Naive thymus-derived CD4-positive, alpha-beta T cell (primary cell): ENCODE measurements around the gene DMD. TPM values are rescaled to one million over a fixed set of nuclear protein-coding genes. Genes with fewer than 3 reads are reported as not detected.

Experiments used
- ATAC-seq: fragments of 150-1000 bp; cut with Tn5 transposase; 2 replicates; pipeline ENCODE4 v1.10.0; 2021; ENCODE audit warnings: mild to moderate bottlenecking, moderate library complexity
- CTCF ChIA-PET: fragments of 350-600 bp; sonication (Branson Sonifier 250); formaldehyde crosslinking; loops from one replicate; lab custom pipeline; 2021; ENCODE audit warnings: antibody characterized with exemption; lab: Charles Lee
- POLR2A ChIA-PET: fragments of 350-600 bp; sonication (Branson Sonifier 250); formaldehyde crosslinking; loops from one replicate; lab custom pipeline; 2021; ENCODE audit warnings: antibody characterized with exemption, inconsistent platforms; lab: Charles Lee
- DNase-seq, 9 donors: peaks; one replicate each; pipeline versions ENCODE4 v3.0.0 to v3.0.0-alpha.2; 2020 to 2022; ENCODE audit warnings: mixed read lengths in 1 of 9
- H3K27ac ChIP-seq: one replicate; pipeline ENCODE4 v1.7.0; 2013; ENCODE audit warnings: mild to moderate bottlenecking, low read depth, low read length, moderate library complexity
- H3K27me3 ChIP-seq, 2 donors: one replicate each; pipeline ENCODE4 v1.7.0; 2013; ENCODE audit warnings: low read length in 2 of 2, mild to moderate bottlenecking in 2 of 2, moderate library complexity in 2 of 2; ENCODE audit not compliant: control insufficient read depth in 2 of 2, insufficient read depth in 2 of 2
- H3K36me3 ChIP-seq, 3 experiments: 1 replicate in 2 of 3; 2 replicates in 1 of 3; pipeline ENCODE4 v1.7.0; 2013; ENCODE audit warnings: low read length in 3 of 3, mild to moderate bottlenecking in 3 of 3, moderate library complexity in 1 of 3; ENCODE audit not compliant: insufficient read depth in 3 of 3, control insufficient read depth in 2 of 3
- H3K4me1 ChIP-seq, 2 donors: one replicate each; pipeline ENCODE4 v1.7.0; 2013; ENCODE audit warnings: low read length in 2 of 2, mild to moderate bottlenecking in 2 of 2, moderate library complexity in 1 of 2; ENCODE audit not compliant: control insufficient read depth in 2 of 2, insufficient read depth in 2 of 2
- H3K4me3 ChIP-seq: 2 replicates; pipeline ENCODE4 v1.7.0; 2013; ENCODE audit warnings: mild to moderate bottlenecking, low read length
- H3K9me3 ChIP-seq, 3 experiments: 1 replicate in 2 of 3; 2 replicates in 1 of 3; pipeline ENCODE4 v1.7.0; 2013; ENCODE audit warnings: low read length in 3 of 3; ENCODE audit not compliant: control insufficient read depth in 2 of 3
- H3K27ac Mint-ChIP-seq, 9 donors: one replicate each; pipeline ENCODE4 v1.8.0; 2020 to 2022; ENCODE audit warnings: mixed read lengths in 9 of 9, mild to moderate bottlenecking in 8 of 9, moderate library complexity in 5 of 9, inconsistent platforms in 2 of 9
- H3K27me3 Mint-ChIP-seq, 5 donors: one replicate each; pipeline ENCODE4 v1.8.0; 2021 to 2022; ENCODE audit warnings: mixed read lengths in 5 of 5, mild to moderate bottlenecking in 1 of 5
- H3K36me3 Mint-ChIP-seq, 5 donors: one replicate each; pipeline ENCODE4 v1.8.0; 2020 to 2022; ENCODE audit warnings: mixed read lengths in 5 of 5, mild to moderate bottlenecking in 3 of 5, inconsistent platforms in 1 of 5
- H3K4me1 Mint-ChIP-seq, 7 donors: one replicate each; pipeline ENCODE4 v1.8.0; 2020 to 2022; ENCODE audit warnings: mixed read lengths in 7 of 7, mild to moderate bottlenecking in 3 of 7, inconsistent platforms in 1 of 7
- H3K4me3 Mint-ChIP-seq, 10 donors: one replicate each; pipeline ENCODE4 v1.8.0; 2020 to 2022; ENCODE audit warnings: mild to moderate bottlenecking in 10 of 10, mixed read lengths in 10 of 10, moderate library complexity in 6 of 10, inconsistent platforms in 2 of 10
- H3K9me3 Mint-ChIP-seq, 11 donors: one replicate each; pipeline ENCODE4 v1.8.0; 2020 to 2022; ENCODE audit warnings: mixed read lengths in 11 of 11, mild to moderate bottlenecking in 4 of 11, inconsistent platforms in 1 of 11, moderate library complexity in 1 of 11
- intact Hi-C, 2 donors: fragments of 100-400 bp; cut with micrococcal nuclease; formaldehyde crosslinking; loops; one replicate each; pipeline ENCODE4 v1.15.1; 2023
- polyA plus RNA-seq, 2 donors: library from polyadenylated mRNA; unstranded; fragments of 300-500 nt; fragmentation: Illumina TruSeq; gene quantifications; one replicate each; pipeline ENCODE4 v1.2.3, GENCODE V29; 2021
- total RNA-seq, 6 experiments: library from RNA in 5 of 6; stranded (reverse) in 5 of 6; gene quantifications; 1 replicate in 5 of 6; 2 replicates in 1 of 6; pipeline ENCODE4 v1.2.3 and lab custom pipeline; 2021 to 2026

The DMD gene
- total and polyA plus RNA-seq, 7 experiments from 2014 or later, result 0.02 to 4.9 (median 0.28) TPM; not detected in 3

GRCh38 chrX:31819455-31819854 lies 1391.9 kb downstream of the DMD start:
- H3K27ac ChIP-seq, result no peak overlapping the region
- DNase-seq (no peak), ATAC-seq (no peak)
- POLR2A ChIA-PET, result no interaction called here
- Mint-ChIP-seq H3K36me3 (no peaks in the 10 kb centered on the region), H3K27ac (no peak overlapping the region), H3K4me1 (no peaks in the 10 kb centered on the region), H3K4me3 (no peak overlapping the region), H3K27me3 (no peaks in the 10 kb centered on the region), H3K9me3 (peaks cover 0 to 5% (median 0%) of the 10 kb centered on the region in 11 donors)
- no peaks in the 10 kb centered on the region for H3K9me3 ChIP-seq
- no peak overlapping the region for H3K4me3 ChIP-seq
- intact Hi-C loops, result no loop called here
- no peaks in the 10 kb centered on the region for H3K36me3 ChIP-seq
- no peaks in the 10 kb centered on the region for H3K27me3 ChIP-seq
- CTCF ChIA-PET, result no interaction called here
- no peaks in the 10 kb centered on the region for H3K4me1 ChIP-seq

- intact Hi-C loops, result no loop called here
These were observed 1400.2 kb downstream of the DMD start for GRCh38 chrX:31811106-31811505.

DNA sequence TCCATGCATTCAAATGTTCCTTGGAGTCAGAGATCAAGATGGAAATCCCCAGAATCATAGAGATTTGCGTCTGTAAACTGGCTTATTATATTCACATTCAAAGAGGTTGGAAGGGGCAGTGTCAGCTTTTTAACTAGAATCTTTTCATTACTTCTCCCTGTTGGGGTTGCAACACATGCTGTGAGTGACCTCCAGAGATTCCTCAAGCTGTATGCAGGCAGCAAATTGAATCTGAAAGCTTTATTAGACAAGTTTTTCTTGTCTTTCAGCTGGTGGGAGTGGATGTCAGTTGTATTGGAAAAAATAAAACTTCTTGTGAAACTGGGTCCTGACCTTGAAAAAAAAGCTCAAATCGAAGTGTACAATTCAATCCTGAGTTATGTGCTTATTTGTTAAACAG lies 1403.0 kb downstream of the DMD start:
- no peaks in the 10 kb centered on the region for H3K27me3 ChIP-seq
- no peak overlapping the region for H3K4me3 Mint-ChIP-seq
- no peaks in the 10 kb centered on the region for H3K36me3 Mint-ChIP-seq
- peaks cover 0 to 10% (median 0%) of the 10 kb centered on the region in 11 donors for H3K9me3 Mint-ChIP-seq
- no peaks in the 10 kb centered on the region for H3K36me3 ChIP-seq
- H3K9me3 ChIP-seq, result no peaks in the 10 kb centered on the region
- no peaks in the 10 kb centered on the region for H3K27me3 Mint-ChIP-seq
- ChIA-PET POLR2A (no interaction called here), CTCF (no interaction called here)
- no peak overlapping the region for H3K4me3 ChIP-seq
- H3K27ac ChIP-seq, result no peak overlapping the region
- H3K4me1 ChIP-seq, result no peaks in the 10 kb centered on the region
- H3K27ac Mint-ChIP-seq, result no peak overlapping the region
- no peak for DNase-seq
- intact Hi-C loops, result no loop called here
- no peaks in the 10 kb centered on the region for H3K4me1 Mint-ChIP-seq
- no peak for ATAC-seq

More at GRCh38 chrX:31811106-31811505, 1400.2 kb downstream of the DMD start:
- Mint-ChIP-seq H3K36me3 (no peaks in the 10 kb centered on the region), H3K4me1 (no peaks in the 10 kb centered on the region), H3K4me3 (no peak overlapping the region), H3K27ac (no peak overlapping the region), H3K9me3 (peaks cover 0 to 4% (median 0%) of the 10 kb centered on the region in 11 donors), H3K27me3 (no peaks in the 10 kb centered on the region)
- Histone ChIP-seq H3K4me1 (no peaks in the 10 kb centered on the region), H3K4me3 (no peak overlapping the region), H3K27me3 (no peaks in the 10 kb centered on the region), H3K36me3 (no peaks in the 10 kb centered on the region), H3K27ac (no peak overlapping the region), H3K9me3 (no peaks in the 10 kb centered on the region)
- DNase-seq (no peak), ATAC-seq (no peak)
- ChIA-PET CTCF (no interaction called here), POLR2A (no interaction called here)

DNA sequence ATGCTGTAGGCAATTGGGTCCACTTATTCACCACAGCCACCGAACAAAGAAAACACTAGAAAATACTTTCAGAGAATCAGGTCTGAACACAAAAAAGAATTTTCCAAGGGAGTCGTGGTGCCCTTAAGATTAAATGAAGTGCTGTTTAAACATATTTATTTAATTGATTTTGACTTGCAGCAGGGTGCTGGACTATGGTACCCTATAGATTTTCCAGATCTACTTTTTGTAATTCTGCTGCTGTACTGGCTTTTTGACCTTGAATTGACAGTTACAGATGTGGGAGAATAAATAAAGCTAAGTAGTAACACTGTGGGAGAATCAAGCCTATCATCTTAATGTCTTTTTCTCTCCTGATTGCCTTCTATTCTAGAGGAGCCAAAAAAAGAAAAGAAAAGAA lies 1404.2 kb downstream of the DMD start:
- no peaks in the 10 kb centered on the region for H3K27me3 Mint-ChIP-seq
- ChIA-PET POLR2A (no interaction called here), CTCF (no interaction called here)
- intact Hi-C loops, result no loop called here
- Histone ChIP-seq H3K27me3 (no peaks in the 10 kb centered on the region), H3K4me1 (no peaks in the 10 kb centered on the region), H3K27ac (no peak overlapping the region), H3K9me3 (no peaks in the 10 kb centered on the region), H3K4me3 (no peak overlapping the region), H3K36me3 (no peaks in the 10 kb centered on the region)
- no peak overlapping the region for H3K4me3 Mint-ChIP-seq
- ATAC-seq (no peak), DNase-seq (no peak)
- H3K36me3 Mint-ChIP-seq, result no peaks in the 10 kb centered on the region
- H3K9me3 Mint-ChIP-seq, result peaks cover 0 to 10% (median 0%) of the 10 kb centered on the region in 11 donors
- H3K4me1 Mint-ChIP-seq, result no peaks in the 10 kb centered on the region
- H3K27ac Mint-ChIP-seq, result no peak overlapping the region

- Histone ChIP-seq H3K9me3 (no peaks in the 10 kb centered on the region), H3K36me3 (no peaks in the 10 kb centered on the region), H3K4me3 (no peak overlapping the region), H3K4me1 (no peaks in the 10 kb centered on the region), H3K27ac (no peak overlapping the region), H3K27me3 (no peaks in the 10 kb centered on the region)
- CTCF ChIA-PET, result no interaction called here
- intact Hi-C loops, result no loop called here
- H3K4me3 Mint-ChIP-seq, result no peak overlapping the region
- H3K4me1 Mint-ChIP-seq, result no peaks in the 10 kb centered on the region
- peaks cover 0 to 10% (median 0%) of the 10 kb centered on the region in 11 donors for H3K9me3 Mint-ChIP-seq
- DNase-seq (no peak), ATAC-seq (no peak)
- no peaks in the 10 kb centered on the region for H3K27me3 Mint-ChIP-seq
- no peaks in the 10 kb centered on the region for H3K36me3 Mint-ChIP-seq
- POLR2A ChIA-PET, result no interaction called here
- no peak overlapping the region for H3K27ac Mint-ChIP-seq
These were observed 1405.6 kb downstream of the DMD start for GRCh38 chrX:31805781-31806180.

DNA sequence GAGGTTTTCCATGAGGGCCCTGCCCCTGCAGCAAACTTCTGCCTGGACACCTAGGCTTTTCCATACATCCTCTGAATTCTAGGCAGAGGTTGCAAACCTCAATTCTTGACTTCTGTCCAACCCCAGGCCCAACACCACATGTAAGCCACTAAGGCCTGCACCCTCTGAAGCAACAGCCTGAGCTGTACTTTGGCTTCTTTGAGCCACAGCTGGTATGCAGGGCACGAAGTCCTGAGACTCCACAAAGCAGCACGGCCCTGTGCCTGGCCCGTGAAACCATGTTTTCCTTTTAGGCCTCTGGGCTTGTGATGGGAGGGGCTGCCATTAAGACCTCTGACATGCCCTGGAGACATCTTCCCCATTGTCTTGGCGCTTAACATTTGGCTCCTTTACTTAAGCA lies 1411.1 kb downstream of the DMD start:
- peaks cover 0 to 14% (median 3%) of the 10 kb centered on the region in 11 donors for H3K9me3 Mint-ChIP-seq
- POLR2A ChIA-PET, result no interaction called here
- no peak for DNase-seq
- H3K27ac Mint-ChIP-seq, result no peak overlapping the region
- Histone ChIP-seq H3K27me3 (no peaks in the 10 kb centered on the region), H3K27ac (no peak overlapping the region), H3K9me3 (no peaks in the 10 kb centered on the region), H3K4me3 (no peak overlapping the region), H3K36me3 (no peaks in the 10 kb centered on the region), H3K4me1 (no peaks in the 10 kb centered on the region)
- H3K4me3 Mint-ChIP-seq, result no peak overlapping the region
- no peak for ATAC-seq
- H3K4me1 Mint-ChIP-seq, result no peaks in the 10 kb centered on the region
- intact Hi-C loops, result no loop called here
- CTCF ChIA-PET, result no interaction called here
- no peaks in the 10 kb centered on the region for H3K27me3 Mint-ChIP-seq
- no peaks in the 10 kb centered on the region for H3K36me3 Mint-ChIP-seq

- H3K4me3 ChIP-seq, result no peak overlapping the region
- H3K9me3 ChIP-seq, result no peaks in the 10 kb centered on the region
- ChIA-PET CTCF (no interaction called here), POLR2A (no interaction called here)
- H3K27ac ChIP-seq, result no peak overlapping the region
- H3K9me3 Mint-ChIP-seq, result peaks cover 0 to 14% (median 0%) of the 10 kb centered on the region in 11 donors
- DNase-seq, result no peak
- no peak overlapping the region for H3K27ac Mint-ChIP-seq
- H3K27me3 Mint-ChIP-seq, result no peaks in the 10 kb centered on the region
- H3K4me1 Mint-ChIP-seq, result no peaks in the 10 kb centered on the region
- no peaks in the 10 kb centered on the region for H3K36me3 Mint-ChIP-seq
- H3K4me3 Mint-ChIP-seq, result no peak overlapping the region
- no peak for ATAC-seq
- H3K27me3 ChIP-seq, result no peaks in the 10 kb centered on the region
- no peaks in the 10 kb centered on the region for H3K4me1 ChIP-seq
- no peaks in the 10 kb centered on the region for H3K36me3 ChIP-seq
- intact Hi-C loops, result no loop called here
These were observed 1414.7 kb downstream of the DMD start for GRCh38 chrX:31796624-31797023.
